SK-N-SH (cell line): ENCODE measurements around the gene FKBP11. TPM values are rescaled to one million over a fixed set of nuclear protein-coding genes. Genes with fewer than 3 reads are reported as not detected.

Experiments
- CTCF ChIA-PET: fragments of 300-600, 350-600 bp; formaldehyde crosslinking; extraction: SDS; loops from one replicate; lab custom pipeline; 2021; lab: Yijun Ruan, JAX
- POLR2A ChIA-PET: fragments of 350-600 bp; sonication (Branson Sonifier 250); formaldehyde crosslinking; extraction: SDS; loops from one replicate; lab custom pipeline; 2020; ENCODE audit warnings: antibody characterized with exemption, inconsistent platforms; lab: Yijun Ruan, JAX
- DNase-seq: peaks from one replicate; pipeline ENCODE4 v3.0.0; 2012
- H2AFZ ChIP-seq: fragments of 200-600 bp; sonication (generic); 2 replicates; pipeline ENCODE4 v1.8.1; 2016; ENCODE audit warnings: antibody characterized with exemption, mild to moderate bottlenecking, low read depth
- H3F3A ChIP-seq: fragments of 200-600 bp; sonication (generic); replicated peaks from 2 replicates; pipeline ENCODE3; 2016; ENCODE audit warnings: antibody characterized with exemption, mild to moderate bottlenecking; ENCODE audit not compliant: insufficient read depth
- H3K27ac ChIP-seq, 2 experiments: fragments of 200-500 bp in 1 of 2; fragments of 200-600 bp in 1 of 2; sonication (Bioruptor generic) in 1 of 2; sonication (generic), shearing (Covaris generic) in 1 of 2; 2 replicates each; pipeline versions ENCODE4 v1.5.1 to v1.6.1; 2014 to 2016; ENCODE audit warnings: low read depth in 2 of 2, inconsistent platforms in 1 of 2, low read length in 1 of 2, mild to moderate bottlenecking in 1 of 2, mixed read lengths in 1 of 2
- H3K27me3 ChIP-seq: fragments of 200-600 bp; sonication (generic), shearing (Covaris generic); 2 replicates; pipeline ENCODE4 v1.6.1; 2016; ENCODE audit warnings: mixed run types; ENCODE audit not compliant: insufficient read depth
- H3K36me3 ChIP-seq, 2 experiments: fragments of 200-500 bp in 1 of 2; fragments of 200-600 bp in 1 of 2; sonication (Bioruptor generic) in 1 of 2; sonication (generic) in 1 of 2; replicated peaks in 1 of 2; 2 replicates each; pipeline versions ENCODE3 to v1.5.1; 2014 to 2016; ENCODE audit warnings: low read length in 1 of 2, mild to moderate bottlenecking in 1 of 2; ENCODE audit not compliant: insufficient read depth in 2 of 2, control insufficient read depth in 1 of 2
- H3K4me1 ChIP-seq, 2 experiments: fragments of 200-500 bp in 1 of 2; fragments of 200-600 bp in 1 of 2; sonication (Bioruptor generic) in 1 of 2; sonication (generic), shearing (Covaris generic) in 1 of 2; 2 replicates each; pipeline versions ENCODE4 v1.5.1 to v1.6.1; 2014 to 2016; ENCODE audit warnings: low read depth in 1 of 2, low read length in 1 of 2, mixed run types in 1 of 2; ENCODE audit not compliant: insufficient read depth in 2 of 2, control insufficient read depth in 1 of 2
- H3K4me2 ChIP-seq: fragments of 200-600 bp; sonication (generic), shearing (Covaris generic); 2 replicates; pipeline ENCODE4 v1.6.1; 2017; ENCODE audit warnings: mixed run types
- H3K4me3 ChIP-seq, 2 experiments: fragments of 200-500 bp in 1 of 2; fragments of 200-600 bp in 1 of 2; sonication (Bioruptor generic) in 1 of 2; sonication (generic), shearing (Covaris generic) in 1 of 2; 2 replicates each; pipeline versions ENCODE4 v1.5.1 to v1.8.1; 2014 to 2016; ENCODE audit warnings: low read depth in 2 of 2, inconsistent platforms in 1 of 2, low read length in 1 of 2, mild to moderate bottlenecking in 1 of 2, mixed read lengths in 1 of 2, moderate library complexity in 1 of 2
- H3K79me2 ChIP-seq: fragments of 200-600 bp; sonication (generic); 2 replicates; pipeline ENCODE4 v1.8.1; 2017; ENCODE audit warnings: mild to moderate bottlenecking; ENCODE audit not compliant: insufficient read depth
- H3K9ac ChIP-seq: fragments of 200-600 bp; sonication (generic); 2 replicates; pipeline ENCODE4 v1.6.1; 2017; ENCODE audit warnings: mixed run types
- H3K9me2 ChIP-seq: fragments of 200-600 bp; sonication (generic); 2 replicates; pipeline ENCODE4 v1.6.1; 2017; ENCODE audit warnings: mixed run types
- H3K9me3 ChIP-seq: fragments of 200-600 bp; sonication (generic); 2 replicates; pipeline ENCODE4 v1.6.1; 2017; ENCODE audit warnings: mixed run types, mild to moderate bottlenecking, moderate library complexity
- H4K20me1 ChIP-seq: fragments of 200-600 bp; sonication (generic); 2 replicates; pipeline ENCODE4 v1.6.1; 2017; ENCODE audit warnings: mild to moderate bottlenecking, mixed run types; ENCODE audit not compliant: insufficient read depth
- CHD2 ChIP-seq: fragments of 150-350 bp; IDR thresholded peaks from 2 replicates; pipeline ENCODE4 v1.6.1; 2018; ENCODE audit warnings: low read length; ENCODE audit not compliant: partially characterized antibody
- ELF1 ChIP-seq: IDR thresholded peaks from 2 replicates; pipeline ENCODE4 v1.4.0; 2012
- GABPA ChIP-seq: IDR thresholded peaks from 2 replicates; pipeline ENCODE4 v1.4.0; 2012; ENCODE audit warnings: low read depth, mild to moderate bottlenecking
- MEF2A ChIP-seq: IDR thresholded peaks from 2 replicates; pipeline ENCODE4 v1.4.0; 2012; ENCODE audit warnings: low read depth, borderline replicate concordance
- NFIC ChIP-seq: IDR thresholded peaks from 2 replicates; pipeline ENCODE4 v1.4.0; 2012; ENCODE audit warnings: borderline replicate concordance
- POLR2AphosphoS5 ChIP-seq: IDR thresholded peaks from 2 replicates; pipeline ENCODE4 v1.6.1; 2012; ENCODE audit warnings: low read depth, low read length
- SIN3A ChIP-seq: IDR thresholded peaks from 2 replicates; pipeline ENCODE4 v1.6.1; 2012; ENCODE audit warnings: low read depth, mild to moderate bottlenecking, low read length, moderate library complexity, borderline replicate concordance
- TAF1 ChIP-seq: IDR thresholded peaks from 2 replicates; pipeline ENCODE4 v1.6.1; 2012; ENCODE audit warnings: low read depth, mild to moderate bottlenecking, low read length, moderate library complexity, borderline replicate concordance
- YY1 ChIP-seq: IDR thresholded peaks from 2 replicates; pipeline ENCODE4 v1.4.0; 2012; ENCODE audit warnings: low read depth, mild to moderate bottlenecking
- ZBTB33 ChIP-seq: IDR thresholded peaks from 2 replicates; pipeline ENCODE4 v1.4.0; 2012; ENCODE audit warnings: low read depth, borderline replicate concordance
- WGBS: methylation state at CpG from one replicate; pipeline ENCODE4 v1.1.6; 2017; ENCODE audit warnings: low lambda C conversion rate; 5-methylcytosine and 5-hydroxymethylcytosine counted together
- polyA plus RNA-seq, 3 experiments: library from polyadenylated mRNA; depleted of rRNA; stranded (reverse); fragments of >200 nt; gene quantifications; 2 replicates each; pipeline ENCODE4 v1.2.3, GENCODE V29; 2012
- TF ChIP-seq, protein P1 (sequence below): IDR thresholded peaks from 2 replicates; pipeline ENCODE4 v1.4.0; 2012; ENCODE audit warnings: low read depth

The FKBP11 gene
- polyA plus RNA-seq, 1 of the 3 experiments (the other 2 are of a cell fraction): 28.5 TPM

- DNase-seq: peak; percentile 98
- Histone ChIP-seq H3K9me3 (no peaks in the 10 kb centered on the region), H3F3A (peaks cover 11% of the 10 kb centered on the region), H3K9me2 (no peaks in the 10 kb centered on the region), H3K27me3 (no peaks in the 10 kb centered on the region; the same call in 1 of the 2 replicates), H4K20me1 (peaks cover 39% of the 10 kb centered on the region), H3K4me2 (peak within 1 kb of the TSS; percentile 70), H3K36me3 (peaks cover 25 to 32% of the 10 kb centered on the region in 2 experiments), H3K79me2 (peaks cover 49% of the 10 kb centered on the region), H3K4me1 (peaks cover 7 to 16% of the 10 kb centered on the region in 2 experiments; a peak in 3 of 4 replicates), H2AFZ (peak within 1 kb of the TSS; percentile 81), H3K4me3 (peak within 1 kb of the TSS; percentile 83 to 96), H3K27ac (peak within 1 kb of the TSS; percentile 87 to 90), H3K9ac (peak within 1 kb of the TSS; percentile 92)
- ChIA-PET POLR2A (interaction anchor here (0.9 to 1.4 kb wide), 6 partner anchors 42 to 173 kb away, joined by 3 to 5 read pairs (median 4); partner anchors contain the start of genes PRKAG1, RHEBL1, RND1 and TUBA1B), CTCF (interaction anchor here (0.6 to 5.5 kb wide), 18 partner anchors 9 to 153 kb away, joined by 3 to 52 read pairs (median 4); partner anchors contain the start of genes DDN, WNT1 and WNT10B)
- TF ChIP-seq CHD2: peak; percentile 100
- TF ChIP-seq POLR2AphosphoS5: peak; percentile 71
- TF ChIP-seq ELF1: peak; percentile 56; the same call in 1 of the 2 replicates
- TF ChIP-seq TAF1: peak; percentile 78
- TF ChIP-seq NFIC: no peak
- peak; percentile 100 for TF ChIP-seq ZBTB33
- TF ChIP-seq, protein P1, sequence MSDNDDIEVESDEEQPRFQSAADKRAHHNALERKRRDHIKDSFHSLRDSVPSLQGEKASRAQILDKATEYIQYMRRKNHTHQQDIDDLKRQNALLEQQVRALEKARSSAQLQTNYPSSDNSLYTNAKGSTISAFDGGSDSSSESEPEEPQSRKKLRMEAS: peak; percentile 38; the same call in 1 of the 2 replicates
- TF ChIP-seq YY1: no peak
- TF ChIP-seq MEF2A: no peak
- peak; percentile 65 for TF ChIP-seq GABPA
- TF ChIP-seq SIN3A: peak; percentile 100
- 1% methylated on average over 45 of the region's 58 CpGs for WGBS
Observed at GRCh38 chr12:48957141-48958048, 32.1 kb upstream of the FKBP11 start, which contains the start of gene ARF3. Gene ARF3, minus strand, starts transcription at chr12:48957487. Its CDS starts 16,392 bp downstream, at chr12:48941095.
